Trophoblast cell (in vitro differentiated cells and primary cell): ENCODE measurements around the gene PIK3CG.

Source experiments
- DNase-seq, 2 donors: peaks; one replicate each; pipeline ENCODE4 v3.0.0-alpha.2; 2016
- H2AFZ ChIP-seq: 2 replicates; pipeline ENCODE4 v1.6.1; 2013; ENCODE audit warnings: low read length, moderate library complexity, mild to moderate bottlenecking; ENCODE audit not compliant: insufficient read depth, poor library complexity
- H2AK5ac ChIP-seq: 2 replicates; pipeline ENCODE4 v1.6.1; 2013; ENCODE audit warnings: mild to moderate bottlenecking, low read length
- H2BK120ac ChIP-seq: 2 replicates; pipeline ENCODE4 v1.6.1; 2013; ENCODE audit warnings: low read length, mild to moderate bottlenecking, moderate library complexity; ENCODE audit not compliant: insufficient read depth, poor library complexity
- H2BK12ac ChIP-seq: 2 replicates; pipeline ENCODE4 v1.6.1; 2013; ENCODE audit warnings: mild to moderate bottlenecking, low read length, moderate library complexity
- H2BK5ac ChIP-seq: 2 replicates; pipeline ENCODE4 v1.6.1; 2013; ENCODE audit warnings: low read length, low read depth, moderate library complexity, mild to moderate bottlenecking; ENCODE audit not compliant: poor library complexity
- H3K14ac ChIP-seq: 2 replicates; pipeline ENCODE4 v1.6.1; 2013; ENCODE audit warnings: mild to moderate bottlenecking, low read length
- H3K18ac ChIP-seq: 2 replicates; pipeline ENCODE4 v1.6.1; 2013; ENCODE audit warnings: mild to moderate bottlenecking, low read length
- H3K23ac ChIP-seq: 2 replicates; pipeline ENCODE4 v1.6.1; 2013; ENCODE audit warnings: low read length
- H3K27ac ChIP-seq: 2 replicates; pipeline ENCODE4 v1.5.1; 2013; ENCODE audit warnings: low read depth, mild to moderate bottlenecking, inconsistent platforms, low read length, moderate library complexity
- H3K27me3 ChIP-seq: 2 replicates; pipeline ENCODE4 v1.6.1; 2013; ENCODE audit warnings: inconsistent platforms, mild to moderate bottlenecking, low read length, moderate library complexity; ENCODE audit not compliant: insufficient read depth
- H3K36me3 ChIP-seq, 2 experiments: 1 replicate in 1 of 2; 2 replicates in 1 of 2; pipeline ENCODE4 v1.6.1; 2013; ENCODE audit warnings: low read length in 2 of 2, mild to moderate bottlenecking in 2 of 2, moderate library complexity in 1 of 2; ENCODE audit not compliant: insufficient read depth in 2 of 2, control insufficient read depth in 1 of 2
- H3K4ac ChIP-seq: 2 replicates; pipeline ENCODE4 v1.6.1; 2013; ENCODE audit warnings: low read depth, mild to moderate bottlenecking, low read length, moderate library complexity
- H3K4me1 ChIP-seq, 2 experiments: 1 replicate in 1 of 2; 2 replicates in 1 of 2; pipeline ENCODE4 v1.6.1; 2013; ENCODE audit warnings: low read length in 2 of 2, mild to moderate bottlenecking in 2 of 2, moderate library complexity in 1 of 2; ENCODE audit not compliant: insufficient read depth in 2 of 2, control insufficient read depth in 1 of 2
- H3K4me2 ChIP-seq: 2 replicates; pipeline ENCODE4 v1.6.1; 2013; ENCODE audit warnings: inconsistent platforms, mild to moderate bottlenecking, low read length, moderate library complexity
- H3K4me3 ChIP-seq: 2 replicates; pipeline ENCODE4 v1.5.1; 2013; ENCODE audit warnings: mild to moderate bottlenecking, low read depth, low read length, inconsistent platforms
- H3K79me1 ChIP-seq: one replicate; pipeline ENCODE4 v1.6.1; 2013; ENCODE audit warnings: low read length
- H3K79me2 ChIP-seq: 2 replicates; pipeline ENCODE4 v1.6.1; 2013; ENCODE audit warnings: low read length, mild to moderate bottlenecking; ENCODE audit not compliant: control insufficient read depth, insufficient read depth, poor library complexity
- H3K9ac ChIP-seq: 2 replicates; pipeline ENCODE4 v1.6.1; 2013; ENCODE audit warnings: mild to moderate bottlenecking, low read length
- H3K9me3 ChIP-seq: 2 replicates; pipeline ENCODE4 v1.6.1; 2013; ENCODE audit warnings: low read depth, mild to moderate bottlenecking, control low read depth, inconsistent platforms, low read length; ENCODE audit not compliant: insufficient read depth
- H4K12ac ChIP-seq: 2 replicates; pipeline ENCODE4 v1.6.1; 2013; ENCODE audit warnings: low read depth, mild to moderate bottlenecking, low read length, moderate library complexity
- H4K8ac ChIP-seq: 2 replicates; pipeline ENCODE4 v1.6.1; 2013; ENCODE audit warnings: low read depth, mild to moderate bottlenecking, low read length, moderate library complexity
- H4K91ac ChIP-seq: one replicate; pipeline ENCODE4 v1.6.1; 2013; ENCODE audit warnings: low read depth, mild to moderate bottlenecking, low read length, moderate library complexity
- WGBS: extraction: QIAGEN DNeasy Blood & Tissue Kit; methylation state at CpG from one replicate; pipeline ENCODE4 v1.1.7; 2013; ENCODE audit warnings: missing lambda C conversion rate; ENCODE audit not compliant: insufficient read length, insufficient coverage; ENCODE audit errors: extremely low coverage; 5-methylcytosine and 5-hydroxymethylcytosine counted together

Gene PIK3CG

GRCh38 chr7:106890952-106891351, 25.9 kb downstream of the PIK3CG start:
- H4K91ac ChIP-seq: no peak overlapping the region
- no peak for DNase-seq
- H2AK5ac ChIP-seq: no peak overlapping the region
- H2AFZ ChIP-seq: no peak overlapping the region
- no peak overlapping the region for H2BK12ac ChIP-seq
- H3K18ac ChIP-seq: no peak overlapping the region
- no peaks in the 10 kb centered on the region for H3K79me2 ChIP-seq
- H3K9ac ChIP-seq: no peak overlapping the region
- H3K4me2 ChIP-seq: no peak overlapping the region
- H4K12ac ChIP-seq: no peak overlapping the region
- H3K23ac ChIP-seq: peak overlapping the region; percentile 37
- no peak overlapping the region for H4K8ac ChIP-seq
- H3K79me1 ChIP-seq: no peaks in the 10 kb centered on the region
- no peaks in the 10 kb centered on the region for H3K27me3 ChIP-seq
- H2BK120ac ChIP-seq: no peak overlapping the region
- peaks cover 0 to 1% of the 10 kb centered on the region in 2 experiments for H3K4me1 ChIP-seq
- no CpG with 5 or more reads among the region's 2 CpGs for WGBS
- H3K9me3 ChIP-seq: no peaks in the 10 kb centered on the region
- no peak overlapping the region for H3K27ac ChIP-seq
- H3K14ac ChIP-seq: no peak overlapping the region
- no peaks in the 10 kb centered on the region for H3K36me3 ChIP-seq
- no peak overlapping the region for H3K4me3 ChIP-seq
- H3K4ac ChIP-seq: no peak overlapping the region
- no peak overlapping the region for H2BK5ac ChIP-seq

- Histone ChIP-seq H2BK5ac (no peak overlapping the region), H3K79me2 (no peaks in the 10 kb centered on the region), H2AK5ac (no peak overlapping the region), H3K23ac (no peak overlapping the region), H3K14ac (no peak overlapping the region), H4K8ac (no peak overlapping the region), H3K18ac (no peak overlapping the region), H3K79me1 (no peaks in the 10 kb centered on the region), H3K27ac (no peak overlapping the region), H4K91ac (no peak overlapping the region), H3K27me3 (no peaks in the 10 kb centered on the region), H2AFZ (no peak overlapping the region), H3K9me3 (no peaks in the 10 kb centered on the region), H3K4me2 (no peak overlapping the region), H2BK12ac (no peak overlapping the region), H3K9ac (no peak overlapping the region), H3K4ac (no peak overlapping the region), H3K36me3 (no peaks in the 10 kb centered on the region), H4K12ac (no peak overlapping the region), H2BK120ac (no peak overlapping the region), H3K4me1 (peaks cover 0 to 1% of the 10 kb centered on the region in 2 experiments), H3K4me3 (no peak overlapping the region)
- DNase-seq: no peak
- WGBS: no CpG with 5 or more reads among the region's 8 CpGs
Measured at GRCh38 chr7:106891548-106892410, 26.7 kb downstream of the PIK3CG start.

- Histone ChIP-seq H3K18ac (no peak overlapping the region), H4K8ac (no peak overlapping the region), H3K14ac (no peak overlapping the region), H3K23ac (no peak overlapping the region), H3K27ac (no peak overlapping the region), H3K9ac (no peak overlapping the region), H3K36me3 (no peaks in the 10 kb centered on the region), H3K79me2 (no peaks in the 10 kb centered on the region), H2BK120ac (no peak overlapping the region), H3K4ac (no peak overlapping the region), H3K9me3 (no peaks in the 10 kb centered on the region), H3K4me2 (no peak overlapping the region), H3K4me3 (no peak overlapping the region), H2BK12ac (no peak overlapping the region), H2AK5ac (no peak overlapping the region), H4K12ac (no peak overlapping the region), H3K79me1 (no peaks in the 10 kb centered on the region), H3K27me3 (no peaks in the 10 kb centered on the region), H3K4me1 (no peaks in the 10 kb centered on the region), H4K91ac (no peak overlapping the region), H2BK5ac (no peak overlapping the region), H2AFZ (no peak overlapping the region)
- no CpG with 5 or more reads among the region's 2 CpGs for WGBS
- no peak for DNase-seq
Measured at GRCh38 chr7:106893591-106893990, 28.5 kb downstream of the PIK3CG start.

- H3K36me3 ChIP-seq: no peaks in the 10 kb centered on the region
- H2BK120ac ChIP-seq: no peak overlapping the region
- H2AFZ ChIP-seq: no peak overlapping the region
- H3K4me3 ChIP-seq: no peak overlapping the region
- no peak overlapping the region for H4K12ac ChIP-seq
- no peak overlapping the region for H3K18ac ChIP-seq
- no peaks in the 10 kb centered on the region for H3K4me1 ChIP-seq
- H2AK5ac ChIP-seq: no peak overlapping the region
- no peak overlapping the region for H4K8ac ChIP-seq
- H3K9ac ChIP-seq: peak overlapping the region; percentile 2
- H3K23ac ChIP-seq: no peak overlapping the region
- H3K27ac ChIP-seq: no peak overlapping the region
- H3K27me3 ChIP-seq: no peaks in the 10 kb centered on the region
- no peak overlapping the region for H3K4ac ChIP-seq
- H2BK5ac ChIP-seq: no peak overlapping the region
- no peak overlapping the region for H3K4me2 ChIP-seq
- no peaks in the 10 kb centered on the region for H3K79me2 ChIP-seq
- no CpG with 5 or more reads among the region's 4 CpGs for WGBS
- H4K91ac ChIP-seq: no peak overlapping the region
- no peaks in the 10 kb centered on the region for H3K79me1 ChIP-seq
- H3K9me3 ChIP-seq: no peaks in the 10 kb centered on the region
- DNase-seq: no peak
- no peak overlapping the region for H3K14ac ChIP-seq
- no peak overlapping the region for H2BK12ac ChIP-seq
Measured at GRCh38 chr7:106895246-106895864, 30.3 kb downstream of the PIK3CG start.
